ENCODE measurements around the gene HOXC13. TPM values are rescaled to one million over a fixed set of nuclear protein-coding genes. Genes with fewer than 3 reads are reported as not detected.

The HOXC13 gene
- total RNA-seq, 1 donor from 2014 or later = not detected

- Histone ChIP-seq H3K27me3 (ENCODE audit: control insufficient read depth, insufficient read depth, low read length) (peaks cover 6% of the 10 kb centered on the region), H3K36me3 (ENCODE audit: control insufficient read depth, insufficient read depth, low read length) (no peaks in the 10 kb centered on the region), H3K4me3 (ENCODE audit: low read depth, low read length) (no peak overlapping the region)
- DNase-seq (ENCODE audit: low read depth) = no peak
- TF ChIP-seq, protein P1, sequence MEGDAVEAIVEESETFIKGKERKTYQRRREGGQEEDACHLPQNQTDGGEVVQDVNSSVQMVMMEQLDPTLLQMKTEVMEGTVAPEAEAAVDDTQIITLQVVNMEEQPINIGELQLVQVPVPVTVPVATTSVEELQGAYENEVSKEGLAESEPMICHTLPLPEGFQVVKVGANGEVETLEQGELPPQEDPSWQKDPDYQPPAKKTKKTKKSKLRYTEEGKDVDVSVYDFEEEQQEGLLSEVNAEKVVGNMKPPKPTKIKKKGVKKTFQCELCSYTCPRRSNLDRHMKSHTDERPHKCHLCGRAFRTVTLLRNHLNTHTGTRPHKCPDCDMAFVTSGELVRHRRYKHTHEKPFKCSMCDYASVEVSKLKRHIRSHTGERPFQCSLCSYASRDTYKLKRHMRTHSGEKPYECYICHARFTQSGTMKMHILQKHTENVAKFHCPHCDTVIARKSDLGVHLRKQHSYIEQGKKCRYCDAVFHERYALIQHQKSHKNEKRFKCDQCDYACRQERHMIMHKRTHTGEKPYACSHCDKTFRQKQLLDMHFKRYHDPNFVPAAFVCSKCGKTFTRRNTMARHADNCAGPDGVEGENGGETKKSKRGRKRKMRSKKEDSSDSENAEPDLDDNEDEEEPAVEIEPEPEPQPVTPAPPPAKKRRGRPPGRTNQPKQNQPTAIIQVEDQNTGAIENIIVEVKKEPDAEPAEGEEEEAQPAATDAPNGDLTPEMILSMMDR (IDR thresholded peaks at IDR 0.05; ENCODE audit: insufficient read depth, low read length, poor library complexity, severe bottlenecking) = no peak
Observed at GRCh38 chr12:53916788-53917655, 21.6 kb upstream of the HOXC13 start.

- TF ChIP-seq, protein P1 (IDR thresholded peaks at IDR 0.05; ENCODE audit: insufficient read depth, low read length, poor library complexity, severe bottlenecking) = no peak
- H3K27me3 ChIP-seq (ENCODE audit: control insufficient read depth, insufficient read depth, low read length) = peaks cover 57% of the 10 kb centered on the region
- H3K4me3 ChIP-seq (ENCODE audit: low read depth, low read length) = no peak overlapping the region
- no peaks in the 10 kb centered on the region for H3K36me3 ChIP-seq (ENCODE audit: control insufficient read depth, insufficient read depth, low read length)
- no peak for DNase-seq (ENCODE audit: low read depth)
Observed at GRCh38 chr12:53924521-53925405, 13.9 kb upstream of the HOXC13 start.

- TF ChIP-seq, protein P1 (IDR thresholded peaks at IDR 0.05; ENCODE audit: insufficient read depth, low read length, poor library complexity, severe bottlenecking) = no peak
- no peak for DNase-seq (ENCODE audit: low read depth)
- no peak overlapping the region for H3K4me3 ChIP-seq (ENCODE audit: low read depth, low read length)
- peaks cover 75% of the 10 kb centered on the region for H3K27me3 ChIP-seq (ENCODE audit: control insufficient read depth, insufficient read depth, low read length)
- no peaks in the 10 kb centered on the region for H3K36me3 ChIP-seq (ENCODE audit: control insufficient read depth, insufficient read depth, low read length)
Observed at GRCh38 chr12:53927220-53928029, 11.2 kb upstream of the HOXC13 start.

DNA sequence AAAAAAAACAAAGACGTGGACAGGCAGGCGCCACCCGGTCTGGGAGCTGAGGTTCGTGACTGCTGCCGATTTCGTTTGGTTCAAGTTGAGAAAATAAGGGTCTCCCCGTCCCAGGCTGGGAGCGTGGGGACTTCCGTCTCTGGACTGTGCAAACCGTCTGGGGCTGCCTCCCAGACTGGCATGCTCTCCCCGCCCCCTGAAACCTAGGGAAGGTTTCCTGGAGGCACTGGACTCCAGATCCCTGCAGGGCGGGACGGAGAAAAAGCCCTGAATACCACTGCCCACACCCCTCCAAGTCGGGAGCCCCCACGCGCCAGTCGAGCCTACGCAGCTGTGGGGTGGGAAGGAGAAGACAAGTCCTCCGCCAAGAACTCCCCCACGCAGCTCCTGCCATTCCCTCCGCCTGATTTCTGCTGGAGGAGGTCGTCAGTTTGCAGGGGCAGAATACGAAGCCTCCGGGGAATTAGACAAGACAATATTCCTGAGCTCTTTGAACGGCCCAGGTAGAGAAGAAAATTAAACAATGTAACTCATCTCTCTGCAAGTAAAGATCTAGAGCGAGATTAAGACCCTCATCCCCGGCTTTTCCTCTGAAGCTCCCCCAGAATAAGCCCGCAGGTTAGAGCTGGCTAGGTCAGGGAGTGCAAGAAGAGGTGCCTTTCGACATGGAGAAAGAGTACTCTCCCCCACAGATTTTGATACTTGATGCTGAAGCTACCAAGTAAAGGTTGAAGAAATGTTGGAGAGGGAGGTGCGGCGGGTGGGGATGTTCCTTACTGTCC lies 10.4 kb upstream of the HOXC13 start:
- no peak for DNase-seq (ENCODE audit: low read depth)
- H3K4me3 ChIP-seq (ENCODE audit: low read depth, low read length) = no peak overlapping the region
- TF ChIP-seq, protein P1 (IDR thresholded peaks at IDR 0.05; ENCODE audit: insufficient read depth, low read length, poor library complexity, severe bottlenecking) = no peak
- peaks cover 74% of the 10 kb centered on the region for H3K27me3 ChIP-seq (ENCODE audit: control insufficient read depth, insufficient read depth, low read length)
- H3K36me3 ChIP-seq (ENCODE audit: control insufficient read depth, insufficient read depth, low read length) = no peaks in the 10 kb centered on the region

- peaks cover 81% of the 10 kb centered on the region for H3K27me3 ChIP-seq (ENCODE audit: control insufficient read depth, insufficient read depth, low read length)
- H3K4me3 ChIP-seq (ENCODE audit: low read depth, low read length) = no peak overlapping the region
- no peak for DNase-seq (ENCODE audit: low read depth)
- no peaks in the 10 kb centered on the region for H3K36me3 ChIP-seq (ENCODE audit: control insufficient read depth, insufficient read depth, low read length)
- TF ChIP-seq, protein P1 (IDR thresholded peaks at IDR 0.05; ENCODE audit: insufficient read depth, low read length, poor library complexity, severe bottlenecking) = no peak
Observed at GRCh38 chr12:53929527-53929926, 9.1 kb upstream of the HOXC13 start.
